ENCODE results near the gene GFY. TPM values are rescaled to one million over a fixed set of nuclear protein-coding genes. Genes with fewer than 3 reads are reported as not detected.

Gene GFY
- polyA plus RNA-seq, 1 experiment, result not detected

- POLR2A ChIA-PET, result no interaction called here
- no peak for TF ChIP-seq CTCF (IDR thresholded peaks at IDR 0.05; ENCODE audit: low read depth, low read length)
- Histone ChIP-seq H3K27ac (ENCODE audit: low read depth, low read length) (no peak overlapping the region), H3K27me3 (ENCODE audit: control insufficient read depth, insufficient read depth, low read length) (peaks cover 64% of the 10 kb centered on the region), H3K9me3 (ENCODE audit: control insufficient read depth, insufficient read depth, low read length) (peaks cover 5% of the 10 kb centered on the region; the same call in 1 of the 2 replicates), H3K4me3 (ENCODE audit: low read depth, low read length) (no peak overlapping the region)
- no peak for DNase-seq (ENCODE audit: low read depth, low spot score)
- CTCF ChIA-PET, result no interaction called here
Observed at GRCh38 chr19:49440439-49441209, 15.4 kb downstream of the GFY start.

- Histone ChIP-seq H3K27me3 (ENCODE audit: control insufficient read depth, insufficient read depth, low read length) (peaks cover 56% of the 10 kb centered on the region), H3K27ac (ENCODE audit: low read depth, low read length) (no peak within 1 kb of the TSS), H3K4me3 (ENCODE audit: low read depth, low read length) (no peak within 1 kb of the TSS), H3K9me3 (ENCODE audit: control insufficient read depth, insufficient read depth, low read length) (peaks cover 1% of the 10 kb centered on the region; the same call in 1 of the 2 replicates)
- ChIA-PET CTCF (interaction anchor here (0.6 kb wide), 1 partner anchor 254 kb away, joined by 4 read pairs; no protein-coding TSS in a partner anchor), POLR2A (no interaction called here)
- DNase-seq (ENCODE audit: low read depth, low spot score), result no peak
- no peak for TF ChIP-seq CTCF (IDR thresholded peaks at IDR 0.05; ENCODE audit: low read depth, low read length)
Observed at GRCh38 chr19:49441210-49441959, 16.2 kb downstream of the GFY start, which contains the start of gene SLC17A7. Gene SLC17A7 (minus strand): TSS chr19:49441527. CDS start chr19:49441379, 148 bp downstream.

- peaks cover 51% of the 10 kb centered on the region for H3K27me3 ChIP-seq (ENCODE audit: control insufficient read depth, insufficient read depth, low read length)
- POLR2A ChIA-PET, result no interaction called here
Observed at GRCh38 chr19:49441960-49442350, 16.8 kb downstream of the GFY start.

GRCh38 chr19:49442354-49442753, 17.2 kb downstream of the GFY start:
- ChIA-PET CTCF (interaction anchor here (0.6 to 1.2 kb wide), 5 partner anchors 48 to 255 kb away, joined by 3 to 8 read pairs (median 4); no protein-coding TSS in a partner anchor), POLR2A (interaction anchor here (1.0 kb wide), 1 partner anchor 14 kb away, joined by 7 read pairs; no protein-coding TSS in a partner anchor)
- TF ChIP-seq CTCF (IDR thresholded peaks at IDR 0.05; ENCODE audit: low read depth, low read length), result no peak
- H3K4me3 ChIP-seq (ENCODE audit: low read depth, low read length), result 0 out of 2 replicates have a peak overlapping the region, but pooled peaks have one; percentile 68
- no peak overlapping the region for H3K27ac ChIP-seq (ENCODE audit: low read depth, low read length)
- H3K27me3 ChIP-seq (ENCODE audit: control insufficient read depth, insufficient read depth, low read length), result peaks cover 48% of the 10 kb centered on the region
- DNase-seq (ENCODE audit: low read depth, low spot score), result no peak
- no peaks in the 10 kb centered on the region; the same call in 1 of the 2 replicates for H3K9me3 ChIP-seq (ENCODE audit: control insufficient read depth, insufficient read depth, low read length)

More at GRCh38 chr19:49441960-49442350, 16.8 kb downstream of the GFY start:
- CTCF ChIA-PET, result interaction anchor here (0.6 kb wide), 1 partner anchor 254 kb away, joined by 4 read pairs; no protein-coding TSS in a partner anchor
- no peak for TF ChIP-seq CTCF (IDR thresholded peaks at IDR 0.05; ENCODE audit: low read depth, low read length)
- Histone ChIP-seq H3K27ac (ENCODE audit: low read depth, low read length) (no peak overlapping the region), H3K9me3 (ENCODE audit: control insufficient read depth, insufficient read depth, low read length) (no peaks in the 10 kb centered on the region; the same call in 1 of the 2 replicates), H3K4me3 (ENCODE audit: low read depth, low read length) (no peak overlapping the region)
- no peak for DNase-seq (ENCODE audit: low read depth, low spot score)
